HepG2 (cell line): ENCODE data around the gene PRR5L. TPM values are rescaled to one million over a fixed set of nuclear protein-coding genes. Genes with fewer than 3 reads are reported as not detected.

Experiments used
- ASH2L ChIP-seq: fragments of 300-600, 200-600 bp; sonication (generic); IDR thresholded peaks from 2 replicates; pipeline ENCODE4 v1.7.0; 2017; ENCODE audit warnings: low read depth, mild to moderate bottlenecking, moderate library complexity, mixed read lengths, low read length; ENCODE audit not compliant: insufficient read length
- DR1 ChIP-seq: sonication (generic); formaldehyde crosslinking; IDR thresholded peaks from 2 replicates; pipeline ENCODE4 v1.8.0; 2021; ENCODE audit warnings: mild to moderate bottlenecking, missing genetic modification reagents, inconsistent platforms
- FOXC1 ChIP-seq: sonication (generic); formaldehyde crosslinking; IDR thresholded peaks from 2 replicates; pipeline ENCODE4 v1.8.0; 2022; ENCODE audit warnings: mild to moderate bottlenecking, missing genetic modification reagents, borderline replicate concordance
- GABPB1 ChIP-seq: IDR thresholded peaks from 2 replicates; pipeline ENCODE4 v1.6.1; 2016; ENCODE audit warnings: mild to moderate bottlenecking, missing genetic modification reagents, moderate library complexity, missing compliant biosample characterization
- IKZF1 ChIP-seq: fragments of 450-650 bp; IDR thresholded peaks from 2 replicates; pipeline ENCODE4 v1.7.1; 2016
- KLF12 ChIP-seq: sonication (generic); formaldehyde crosslinking; IDR thresholded peaks from 2 replicates; pipeline ENCODE4 v1.4.0; 2020; ENCODE audit warnings: missing genetic modification reagents, borderline replicate concordance
- MED8 ChIP-seq: sonication (generic); formaldehyde crosslinking; IDR thresholded peaks from 2 replicates; pipeline ENCODE4 v1.8.1; 2023; ENCODE audit warnings: mild to moderate bottlenecking, missing genetic modification reagents; ENCODE audit not compliant: insufficient replicate concordance
- NAIF1 ChIP-seq: sonication (generic); formaldehyde crosslinking; IDR thresholded peaks from 2 replicates; pipeline ENCODE4 v1.5.0; 2020; ENCODE audit warnings: mild to moderate bottlenecking, missing genetic modification reagents, borderline replicate concordance
- NCOA5 ChIP-seq: sonication (generic); formaldehyde crosslinking; IDR thresholded peaks from 2 replicates; pipeline ENCODE4 v1.4.0; 2020; ENCODE audit warnings: missing genetic modification reagents
- NKX3-1 ChIP-seq: sonication (generic); formaldehyde crosslinking; IDR thresholded peaks from 2 replicates; pipeline ENCODE4 v1.5.0; 2020; ENCODE audit warnings: missing genetic modification reagents
- NR2C2 ChIP-seq: sonication (generic); formaldehyde crosslinking; IDR thresholded peaks from 2 replicates; pipeline ENCODE4 v1.4.0; 2020; ENCODE audit warnings: missing genetic modification reagents, mild to moderate bottlenecking, moderate library complexity, borderline replicate concordance
- REL ChIP-seq: sonication (generic); formaldehyde crosslinking; conservative IDR thresholded peaks from 2 replicates; pipeline ENCODE4 v1.8.0; 2022; ENCODE audit warnings: mild to moderate bottlenecking, missing genetic modification reagents, moderate library complexity
- REPIN1 ChIP-seq: sonication (generic); formaldehyde crosslinking; IDR thresholded peaks from 2 replicates; pipeline ENCODE4 v1.8.0; 2022; ENCODE audit warnings: missing genetic modification reagents, low read depth, mild to moderate bottlenecking, borderline replicate concordance
- SIN3B ChIP-seq: fragments of 150-350 bp; IDR thresholded peaks from 2 replicates; pipeline ENCODE4 v1.6.1; 2014; ENCODE audit warnings: low read length
- SIX4 ChIP-seq: sonication (generic); formaldehyde crosslinking; IDR thresholded peaks from 2 replicates; pipeline ENCODE4 v1.4.0; 2020; ENCODE audit warnings: missing genetic modification reagents
- U2AF1 ChIP-seq: fragments of 200-400 bp; formaldehyde crosslinking; optimal IDR thresholded peaks from 2 replicates; pipeline ENCODE3; 2017; ENCODE audit warnings: mild to moderate bottlenecking, low read depth, low read length
- ZNF253 ChIP-seq: sonication (generic); formaldehyde crosslinking; IDR thresholded peaks from 2 replicates; pipeline ENCODE4 v1.8.0; 2022; ENCODE audit warnings: mild to moderate bottlenecking, missing genetic modification reagents, borderline replicate concordance
- ZNF264 ChIP-seq: sonication (generic); formaldehyde crosslinking; IDR thresholded peaks from 2 replicates; pipeline ENCODE4 v1.4.0; 2020; ENCODE audit warnings: missing genetic modification reagents
- ZNF629 ChIP-seq: sonication (generic); formaldehyde crosslinking; conservative IDR thresholded peaks from 2 replicates; pipeline ENCODE4 v1.5.0; 2020; ENCODE audit warnings: missing genetic modification reagents
- polyA plus RNA-seq, 8 experiments: library from polyadenylated mRNA; depleted of rRNA in 3 of 8; stranded (reverse) in 7 of 8; unstranded in 1 of 8; fragments of >200 nt; fragmentation: Illumina TruSeq in 4 of 8; extraction: Trizol in 4 of 8; gene quantifications; 2 replicates each; pipeline versions ENCODE4 v1.2.1 to v1.2.3, GENCODE V29; 2011 to 2016; ENCODE audit warnings: low read depth in 4 of 8, missing spikeins in 1 of 8, mixed read lengths in 1 of 8; ENCODE audit not compliant: insufficient read depth in 1 of 8
- total RNA-seq, 5 experiments: library from RNA; depleted of rRNA; stranded (reverse); fragments of >200 nt; fragmentation: Illumina TruSeq; extraction: Trizol; gene quantifications; 2 replicates each; pipeline ENCODE4 v1.2.3, GENCODE V29; 2016; ENCODE audit warnings: low read depth in 1 of 5
- TF ChIP-seq, protein P1 (sequence below): sonication (generic); formaldehyde crosslinking; IDR thresholded peaks from 2 replicates; pipeline ENCODE4 v1.4.0; 2020; ENCODE audit warnings: missing genetic modification reagents, borderline replicate concordance
- TF ChIP-seq, protein P2 (sequence below): sonication (generic); formaldehyde crosslinking; IDR thresholded peaks from 2 replicates; pipeline ENCODE4 v1.4.0; 2020; ENCODE audit warnings: missing genetic modification reagents
- TF ChIP-seq, protein P3 (sequence below): sonication (generic); formaldehyde crosslinking; IDR thresholded peaks from 2 replicates; pipeline ENCODE4 v1.5.1; 2020; ENCODE audit warnings: mild to moderate bottlenecking, missing genetic modification reagents, moderate library complexity

The PRR5L gene
- total and polyA plus RNA-seq, 2 of the 13 experiments (the other 11 are each of a cell fraction or from before 2014, with no cell fraction given): 0.16 TPM; not detected in 1

DNA sequence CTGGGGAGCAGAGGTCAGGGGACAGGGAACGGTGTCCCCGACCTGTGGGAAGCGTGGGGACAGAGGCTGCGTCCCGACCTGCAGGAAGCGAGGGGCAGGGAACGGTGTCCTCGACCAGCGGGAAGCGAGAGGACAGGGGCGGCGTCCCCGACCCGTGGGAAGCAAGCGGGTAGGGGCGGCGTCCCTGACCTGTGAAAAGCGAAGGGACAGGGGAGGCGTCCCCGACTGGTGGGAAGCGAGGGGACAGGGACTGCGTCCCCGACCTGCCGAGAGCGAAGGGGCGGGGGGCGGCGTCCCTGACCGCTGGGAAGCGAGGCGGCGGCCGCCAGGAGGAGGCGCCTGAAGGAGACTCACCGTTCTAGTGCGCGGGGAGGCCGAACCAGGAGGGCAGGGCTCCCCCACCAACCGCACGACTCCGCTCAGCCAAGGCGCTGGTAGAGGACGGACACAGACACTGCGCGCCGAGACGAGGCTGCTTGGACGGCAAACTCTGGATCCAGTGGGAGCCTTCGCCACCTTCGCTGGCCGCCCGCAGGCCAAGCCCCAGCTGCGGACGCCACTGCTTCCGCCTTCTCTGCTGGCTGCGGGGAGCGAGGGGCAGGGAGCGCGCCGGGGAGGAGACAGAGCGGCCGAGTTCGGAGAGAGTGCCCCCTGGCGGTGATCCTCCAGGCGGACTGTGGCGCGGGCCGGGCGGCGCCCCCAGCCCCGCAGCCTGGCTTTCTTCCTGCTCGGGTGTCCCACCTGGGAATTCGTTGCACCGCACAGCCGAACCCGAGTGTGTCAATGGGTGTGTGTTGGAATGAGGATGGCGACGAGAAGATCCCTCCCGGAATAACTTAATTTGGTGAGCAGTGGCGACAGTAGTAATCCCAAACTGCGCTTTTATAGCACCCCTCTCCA, 213.9 kb downstream of the PRR5L start, which contains the start of gene TRAF6 (continued):
- TF ChIP-seq, protein P1, sequence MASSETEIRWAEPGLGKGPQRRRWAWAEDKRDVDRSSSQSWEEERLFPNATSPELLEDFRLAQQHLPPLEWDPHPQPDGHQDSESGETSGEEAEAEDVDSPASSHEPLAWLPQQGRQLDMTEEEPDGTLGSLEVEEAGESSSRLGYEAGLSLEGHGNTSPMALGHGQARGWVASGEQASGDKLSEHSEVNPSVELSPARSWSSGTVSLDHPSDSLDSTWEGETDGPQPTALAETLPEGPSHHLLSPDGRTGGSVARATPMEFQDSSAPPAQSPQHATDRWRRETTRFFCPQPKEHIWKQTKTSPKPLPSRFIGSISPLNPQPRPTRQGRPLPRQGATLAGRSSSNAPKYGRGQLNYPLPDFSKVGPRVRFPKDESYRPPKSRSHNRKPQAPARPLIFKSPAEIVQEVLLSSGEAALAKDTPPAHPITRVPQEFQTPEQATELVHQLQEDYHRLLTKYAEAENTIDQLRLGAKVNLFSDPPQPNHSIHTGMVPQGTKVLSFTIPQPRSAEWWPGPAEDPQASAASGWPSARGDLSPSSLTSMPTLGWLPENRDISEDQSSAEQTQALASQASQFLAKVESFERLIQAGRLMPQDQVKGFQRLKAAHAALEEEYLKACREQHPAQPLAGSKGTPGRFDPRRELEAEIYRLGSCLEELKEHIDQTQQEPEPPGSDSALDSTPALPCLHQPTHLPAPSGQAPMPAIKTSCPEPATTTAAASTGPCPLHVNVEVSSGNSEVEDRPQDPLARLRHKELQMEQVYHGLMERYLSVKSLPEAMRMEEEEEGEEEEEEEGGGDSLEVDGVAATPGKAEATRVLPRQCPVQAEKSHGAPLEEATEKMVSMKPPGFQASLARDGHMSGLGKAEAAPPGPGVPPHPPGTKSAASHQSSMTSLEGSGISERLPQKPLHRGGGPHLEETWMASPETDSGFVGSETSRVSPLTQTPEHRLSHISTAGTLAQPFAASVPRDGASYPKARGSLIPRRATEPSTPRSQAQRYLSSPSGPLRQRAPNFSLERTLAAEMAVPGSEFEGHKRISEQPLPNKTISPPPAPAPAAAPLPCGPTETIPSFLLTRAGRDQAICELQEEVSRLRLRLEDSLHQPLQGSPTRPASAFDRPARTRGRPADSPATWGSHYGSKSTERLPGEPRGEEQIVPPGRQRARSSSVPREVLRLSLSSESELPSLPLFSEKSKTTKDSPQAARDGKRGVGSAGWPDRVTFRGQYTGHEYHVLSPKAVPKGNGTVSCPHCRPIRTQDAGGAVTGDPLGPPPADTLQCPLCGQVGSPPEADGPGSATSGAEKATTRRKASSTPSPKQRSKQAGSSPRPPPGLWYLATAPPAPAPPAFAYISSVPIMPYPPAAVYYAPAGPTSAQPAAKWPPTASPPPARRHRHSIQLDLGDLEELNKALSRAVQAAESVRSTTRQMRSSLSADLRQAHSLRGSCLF (CRISPR knock-in tag): no peak
- TF ChIP-seq MED8 (CRISPR knock-in tag) (peak; percentile 66), REPIN1 (peak; percentile 85; the same call in 1 of the 2 replicates), DR1 (CRISPR knock-in tag) (peak; percentile 79), IKZF1 (no peak), ZNF253 (CRISPR knock-in tag) (no peak), SIX4 (CRISPR knock-in tag) (0 out of 2 replicates have a peak, but pooled peaks have one; percentile 31), NAIF1 (CRISPR knock-in tag) (peak; percentile 78; the same call in 1 of the 2 replicates), U2AF1 (peak; percentile 49), SIN3B (no peak), ASH2L (peak; percentile 90), NKX3-1 (CRISPR knock-in tag) (peak; percentile 64; the same call in 1 of the 2 replicates), NCOA5 (CRISPR knock-in tag) (no peak), KLF12 (peak; percentile 75; the same call in 1 of the 2 replicates), NR2C2 (CRISPR knock-in tag) (peak; percentile 79), GABPB1 (CRISPR knock-in tag) (peak; percentile 95), FOXC1 (CRISPR knock-in tag) (peak; percentile 68), ZNF264 (CRISPR knock-in tag) (peak; percentile 78), ZNF629 (peak; percentile 23; the same call in 1 of the 2 replicates), REL (CRISPR knock-in tag) (peak; percentile 74; the same call in 1 of the 2 replicates)
- TF ChIP-seq, protein P2, sequence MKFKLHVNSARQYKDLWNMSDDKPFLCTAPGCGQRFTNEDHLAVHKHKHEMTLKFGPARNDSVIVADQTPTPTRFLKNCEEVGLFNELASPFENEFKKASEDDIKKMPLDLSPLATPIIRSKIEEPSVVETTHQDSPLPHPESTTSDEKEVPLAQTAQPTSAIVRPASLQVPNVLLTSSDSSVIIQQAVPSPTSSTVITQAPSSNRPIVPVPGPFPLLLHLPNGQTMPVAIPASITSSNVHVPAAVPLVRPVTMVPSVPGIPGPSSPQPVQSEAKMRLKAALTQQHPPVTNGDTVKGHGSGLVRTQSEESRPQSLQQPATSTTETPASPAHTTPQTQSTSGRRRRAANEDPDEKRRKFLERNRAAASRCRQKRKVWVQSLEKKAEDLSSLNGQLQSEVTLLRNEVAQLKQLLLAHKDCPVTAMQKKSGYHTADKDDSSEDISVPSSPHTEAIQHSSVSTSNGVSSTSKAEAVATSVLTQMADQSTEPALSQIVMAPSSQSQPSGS: peak; percentile 64; the same call in 1 of the 2 replicates
- TF ChIP-seq, protein P3, sequence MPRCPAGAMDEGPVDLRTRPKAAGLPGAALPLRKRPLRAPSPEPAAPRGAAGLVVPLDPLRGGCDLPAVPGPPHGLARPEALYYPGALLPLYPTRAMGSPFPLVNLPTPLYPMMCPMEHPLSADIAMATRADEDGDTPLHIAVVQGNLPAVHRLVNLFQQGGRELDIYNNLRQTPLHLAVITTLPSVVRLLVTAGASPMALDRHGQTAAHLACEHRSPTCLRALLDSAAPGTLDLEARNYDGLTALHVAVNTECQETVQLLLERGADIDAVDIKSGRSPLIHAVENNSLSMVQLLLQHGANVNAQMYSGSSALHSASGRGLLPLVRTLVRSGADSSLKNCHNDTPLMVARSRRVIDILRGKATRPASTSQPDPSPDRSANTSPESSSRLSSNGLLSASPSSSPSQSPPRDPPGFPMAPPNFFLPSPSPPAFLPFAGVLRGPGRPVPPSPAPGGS (CRISPR knock-in tag): peak; percentile 79; the same call in 1 of the 2 replicates
